Ectodermal cell (in vitro differentiated cells): Measurements from ENCODE around the gene APMAP.

ENCODE experiments used
- H3K27ac ChIP-seq: 2 replicates; pipeline ENCODE4 v1.7.0; 2013; ENCODE audit warnings: mild to moderate bottlenecking, low read depth, low read length; ENCODE audit not compliant: insufficient read depth, poor library complexity, severe bottlenecking
- H3K27me3 ChIP-seq: 2 replicates; pipeline ENCODE4 v1.7.0; 2013; ENCODE audit warnings: mild to moderate bottlenecking, low read length; ENCODE audit not compliant: insufficient read depth, control insufficient read depth, poor library complexity, severe bottlenecking
- H3K36me3 ChIP-seq: one replicate; pipeline ENCODE4 v1.7.0; 2013; ENCODE audit warnings: low read length; ENCODE audit not compliant: control insufficient read depth, insufficient read depth
- H3K4me1 ChIP-seq: one replicate; pipeline ENCODE4 v1.7.0; 2013; ENCODE audit warnings: low read length; ENCODE audit not compliant: control insufficient read depth, insufficient read depth
- H3K4me3 ChIP-seq: 2 replicates; pipeline ENCODE4 v1.7.0; 2013; ENCODE audit warnings: low read depth, low read length, control low read depth; ENCODE audit not compliant: insufficient read depth
- H3K9me3 ChIP-seq: 2 replicates; pipeline ENCODE4 v1.7.0; 2013; ENCODE audit warnings: mild to moderate bottlenecking, low read length, moderate library complexity; ENCODE audit not compliant: control insufficient read depth
- WGBS, 2 experiments: methylation state at CpG; one replicate each; pipeline ENCODE4 v1.1.7; 2013; ENCODE audit warnings: missing lambda C conversion rate in 2 of 2; 5-methylcytosine and 5-hydroxymethylcytosine counted together

Gene APMAP

GRCh38 chr20:24968278-24968800, 24.2 kb downstream of the APMAP start:
- H3K27ac ChIP-seq: no peak overlapping the region
- no peaks in the 10 kb centered on the region for H3K9me3 ChIP-seq
- WGBS, 2 experiments: 94 to 97% methylated on average over 5 of the region's 5 CpGs
- H3K27me3 ChIP-seq: no peaks in the 10 kb centered on the region
- H3K4me1 ChIP-seq: no peaks in the 10 kb centered on the region
- peaks cover 27% of the 10 kb centered on the region for H3K36me3 ChIP-seq
- no peak overlapping the region for H3K4me3 ChIP-seq

GRCh38 chr20:24966317-24967012, 26.1 kb downstream of the APMAP start:
- Histone ChIP-seq H3K27ac (no peak overlapping the region), H3K27me3 (no peaks in the 10 kb centered on the region), H3K4me1 (no peaks in the 10 kb centered on the region), H3K36me3 (peaks cover 15% of the 10 kb centered on the region), H3K9me3 (no peaks in the 10 kb centered on the region), H3K4me3 (no peak overlapping the region)
- whole genome bisulfite sequencing, 2 experiments: 94 to 96% methylated on average over 15 of the region's 15 CpGs

- no peaks in the 10 kb centered on the region for H3K27me3 ChIP-seq
- H3K9me3 ChIP-seq: no peaks in the 10 kb centered on the region
- WGBS, 2 experiments: 94% methylated on average over 7 of the region's 7 CpGs
- no peaks in the 10 kb centered on the region for H3K4me1 ChIP-seq
- H3K4me3 ChIP-seq: no peak overlapping the region
- no peak overlapping the region for H3K27ac ChIP-seq
- H3K36me3 ChIP-seq: peaks cover 17% of the 10 kb centered on the region
Observed at GRCh38 chr20:24965065-24965919, 27.3 kb downstream of the APMAP start.

GRCh38 chr20:24964506-24964840, 28.1 kb downstream of the APMAP start:
- no peaks in the 10 kb centered on the region for H3K4me1 ChIP-seq
- 94 to 95% methylated on average over 9 of the region's 9 CpGs for WGBS, 2 experiments
- no peak overlapping the region for H3K27ac ChIP-seq
- H3K36me3 ChIP-seq: peaks cover 15% of the 10 kb centered on the region
- H3K4me3 ChIP-seq: no peak overlapping the region
- H3K27me3 ChIP-seq: no peaks in the 10 kb centered on the region
- H3K9me3 ChIP-seq: no peaks in the 10 kb centered on the region

- Histone ChIP-seq H3K9me3 (no peaks in the 10 kb centered on the region), H3K4me3 (no peak overlapping the region), H3K27me3 (no peaks in the 10 kb centered on the region), H3K36me3 (peaks cover 11% of the 10 kb centered on the region), H3K4me1 (no peaks in the 10 kb centered on the region), H3K27ac (no peak overlapping the region)
- WGBS, 2 experiments: 95 to 96% methylated on average over 21 of the region's 21 CpGs
Observed at GRCh38 chr20:24963672-24964505, 28.7 kb downstream of the APMAP start.

GRCh38 chr20:24962510-24962909, 30.0 kb downstream of the APMAP start:
- H3K9me3 ChIP-seq: no peaks in the 10 kb centered on the region
- H3K27ac ChIP-seq: no peak overlapping the region
- H3K4me3 ChIP-seq: no peak overlapping the region
- WGBS, 2 experiments: 85 to 91% methylated on average over 6 of the region's 6 CpGs
- no peaks in the 10 kb centered on the region for H3K27me3 ChIP-seq
- peaks cover 9% of the 10 kb centered on the region for H3K36me3 ChIP-seq
- no peaks in the 10 kb centered on the region for H3K4me1 ChIP-seq

GRCh38 chr20:24962182-24962492, 30.4 kb downstream of the APMAP start:
- peaks cover 9% of the 10 kb centered on the region for H3K36me3 ChIP-seq

GRCh38 chr20:24961384-24962181, 31.0 kb downstream of the APMAP start:
- H3K4me3 ChIP-seq: no peak overlapping the region
- no peaks in the 10 kb centered on the region for H3K9me3 ChIP-seq
- WGBS, 2 experiments: 88% methylated on average over 20 of the region's 20 CpGs
- no peak overlapping the region for H3K27ac ChIP-seq
- no peaks in the 10 kb centered on the region for H3K27me3 ChIP-seq
- peaks cover 9% of the 10 kb centered on the region for H3K36me3 ChIP-seq
- no peaks in the 10 kb centered on the region for H3K4me1 ChIP-seq

More at GRCh38 chr20:24962182-24962492, 30.4 kb downstream of the APMAP start:
- Histone ChIP-seq H3K27ac (no peak overlapping the region), H3K9me3 (no peaks in the 10 kb centered on the region), H3K27me3 (no peaks in the 10 kb centered on the region), H3K4me3 (no peak overlapping the region), H3K4me1 (no peaks in the 10 kb centered on the region)
- 95% methylated on average over 2 of the region's 2 CpGs for WGBS, 2 experiments

GRCh38 chr20:24960861-24961260, 31.7 kb downstream of the APMAP start:
- H3K4me3 ChIP-seq: no peak overlapping the region
- H3K27ac ChIP-seq: no peak overlapping the region
- WGBS, 2 experiments: 88 to 93% methylated on average over 2 of the region's 2 CpGs
- H3K9me3 ChIP-seq: no peaks in the 10 kb centered on the region
- no peaks in the 10 kb centered on the region for H3K27me3 ChIP-seq
- H3K4me1 ChIP-seq: no peaks in the 10 kb centered on the region
- peaks cover 9% of the 10 kb centered on the region for H3K36me3 ChIP-seq
